ENCODE measurements around the gene SH3D21.
A peak's percentile ranks its signal among the peaks of the same experiment; 100 is the strongest.

GRCh38 chr1:36369061-36369861 is 63.1 kb downstream of the SH3D21 start:
- TF ChIP-seq CTCF (IDR thresholded peaks at IDR 0.05) (peak; percentile 94 to 96 (median 95)), POLR2A (IDR thresholded peaks at IDR 0.05) (no peak), POLR2AphosphoS5 (IDR thresholded peaks at IDR 0.05) (peak in 1 of 3 donors; percentile 4)

All from transverse colon (tissue), 4 donors.